SU-DHL-6 (cell line): ENCODE results near the gene EEF1AKMT3.

Source experiments
- CTCF ChIP-seq: fragments of 200-600 bp; sonication (generic); IDR thresholded peaks from one replicate; pipeline ENCODE4 v1.5.1; 2017; ENCODE audit warnings: antibody characterized with exemption, mild to moderate bottlenecking, low read length, moderate library complexity; ENCODE audit not compliant: insufficient read depth, poor library complexity, severe bottlenecking
- EZH2phosphoT487 ChIP-seq: fragments of 200-600 bp; sonication (generic), shearing (Covaris generic); conservative IDR thresholded peaks from 2 replicates; pipeline ENCODE4 v1.6.1; 2018; ENCODE audit warnings: mild to moderate bottlenecking, antibody characterized with exemption, low read length, moderate library complexity, mixed read lengths

GRCh38 chr12:57739914-57740538 is 32.4 kb upstream of the EEF1AKMT3 start:
- TF ChIP-seq CTCF (no peak), EZH2phosphoT487 (no peak)
